GM12873 (cell line): Measurements from ENCODE around the gene NCSTN.
A peak's percentile ranks its signal among the peaks of the same experiment; 100 is the strongest.

Experiments used
- TF ChIP-seq, protein P1 (sequence below): IDR thresholded peaks from 2 replicates; pipeline ENCODE4 v1.5.1; 2012; ENCODE audit warnings: low read depth, mild to moderate bottlenecking, moderate library complexity, low read length, control low read depth; ENCODE audit not compliant: insufficient read depth; ENCODE audit errors: missing control alignments

NCSTN gene

DNA sequence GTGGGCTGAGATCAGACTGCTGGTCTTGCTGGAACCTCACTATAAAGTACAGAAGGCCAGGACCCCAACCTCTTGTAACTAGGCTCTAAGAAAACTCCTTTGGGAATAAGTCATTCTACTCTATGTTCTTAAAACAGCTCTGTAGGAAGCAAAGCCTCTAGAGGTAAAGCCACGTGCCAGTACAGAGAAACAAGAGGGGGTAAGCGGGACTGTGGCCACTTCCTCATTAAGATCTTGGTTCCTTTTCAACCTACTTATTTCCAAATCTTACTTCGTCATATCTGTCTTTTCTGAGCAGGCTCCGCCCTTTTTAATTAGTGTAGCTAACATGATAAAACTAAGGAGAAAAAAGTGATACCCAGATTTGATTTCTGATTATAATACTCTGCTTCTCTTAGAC lies 3.8 kb downstream of the NCSTN start:
- TF ChIP-seq, protein P1, sequence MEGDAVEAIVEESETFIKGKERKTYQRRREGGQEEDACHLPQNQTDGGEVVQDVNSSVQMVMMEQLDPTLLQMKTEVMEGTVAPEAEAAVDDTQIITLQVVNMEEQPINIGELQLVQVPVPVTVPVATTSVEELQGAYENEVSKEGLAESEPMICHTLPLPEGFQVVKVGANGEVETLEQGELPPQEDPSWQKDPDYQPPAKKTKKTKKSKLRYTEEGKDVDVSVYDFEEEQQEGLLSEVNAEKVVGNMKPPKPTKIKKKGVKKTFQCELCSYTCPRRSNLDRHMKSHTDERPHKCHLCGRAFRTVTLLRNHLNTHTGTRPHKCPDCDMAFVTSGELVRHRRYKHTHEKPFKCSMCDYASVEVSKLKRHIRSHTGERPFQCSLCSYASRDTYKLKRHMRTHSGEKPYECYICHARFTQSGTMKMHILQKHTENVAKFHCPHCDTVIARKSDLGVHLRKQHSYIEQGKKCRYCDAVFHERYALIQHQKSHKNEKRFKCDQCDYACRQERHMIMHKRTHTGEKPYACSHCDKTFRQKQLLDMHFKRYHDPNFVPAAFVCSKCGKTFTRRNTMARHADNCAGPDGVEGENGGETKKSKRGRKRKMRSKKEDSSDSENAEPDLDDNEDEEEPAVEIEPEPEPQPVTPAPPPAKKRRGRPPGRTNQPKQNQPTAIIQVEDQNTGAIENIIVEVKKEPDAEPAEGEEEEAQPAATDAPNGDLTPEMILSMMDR, result no peak

DNA sequence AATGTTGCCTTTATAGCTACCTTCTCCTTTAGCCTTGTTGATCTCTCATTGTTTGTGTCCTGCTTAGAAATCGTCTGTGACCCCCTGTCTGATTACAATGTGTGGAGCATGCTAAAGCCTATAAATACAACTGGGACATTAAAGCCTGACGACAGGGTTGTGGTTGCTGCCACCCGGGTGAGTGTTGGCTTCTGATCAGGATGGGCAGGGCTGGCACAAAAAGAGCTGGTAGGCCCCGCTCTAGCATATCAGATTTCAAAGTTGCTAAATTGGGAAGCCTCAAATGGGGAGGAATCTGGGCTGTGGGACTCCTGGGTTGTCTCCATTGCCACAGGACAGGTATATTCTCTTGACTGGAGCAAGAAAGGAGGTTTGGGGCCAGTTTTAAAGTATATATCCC lies 8.4 kb downstream of the NCSTN start:
- TF ChIP-seq, protein P1, result no peak

DNA sequence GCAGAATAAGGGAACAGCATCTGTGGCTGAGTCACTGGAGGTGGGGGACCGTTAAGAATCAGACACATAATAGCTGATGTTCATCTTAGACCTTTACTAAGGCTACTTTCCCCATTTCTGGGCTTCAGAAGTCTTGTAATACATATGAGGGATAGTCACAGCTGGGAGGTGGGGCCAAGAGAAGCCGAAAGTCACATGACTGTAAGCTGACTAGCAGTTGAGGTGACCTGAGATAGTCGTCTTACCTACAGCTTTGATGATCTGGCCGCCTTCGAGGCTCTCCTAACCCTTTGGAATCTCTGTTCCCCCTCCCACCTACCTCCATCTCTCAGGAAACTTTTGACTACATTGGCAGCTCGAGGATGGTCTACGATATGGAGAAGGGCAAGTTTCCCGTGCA lies 9.4 kb downstream of the NCSTN start:
- TF ChIP-seq, protein P1, result no peak

DNA sequence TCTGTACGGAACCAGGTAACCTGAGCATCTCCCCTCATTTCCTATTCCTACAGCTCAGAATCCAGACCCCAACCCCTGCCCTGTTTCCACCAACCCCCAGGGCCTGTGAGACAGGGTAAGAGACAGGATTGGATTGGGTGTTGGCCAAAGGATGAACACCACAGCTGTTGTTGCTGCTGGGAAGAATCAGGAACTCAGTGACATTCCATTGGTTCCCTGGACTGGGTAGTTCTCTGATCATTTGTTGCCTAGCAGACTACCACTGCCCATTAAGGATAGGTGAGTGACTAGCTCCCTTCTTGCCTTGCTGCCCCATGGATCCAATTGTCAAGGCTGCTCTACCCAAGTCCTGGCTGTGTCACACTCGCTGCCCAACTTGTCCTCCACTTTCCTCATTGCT lies 10.0 kb downstream of the NCSTN start:
- TF ChIP-seq, protein P1, result no peak

DNA sequence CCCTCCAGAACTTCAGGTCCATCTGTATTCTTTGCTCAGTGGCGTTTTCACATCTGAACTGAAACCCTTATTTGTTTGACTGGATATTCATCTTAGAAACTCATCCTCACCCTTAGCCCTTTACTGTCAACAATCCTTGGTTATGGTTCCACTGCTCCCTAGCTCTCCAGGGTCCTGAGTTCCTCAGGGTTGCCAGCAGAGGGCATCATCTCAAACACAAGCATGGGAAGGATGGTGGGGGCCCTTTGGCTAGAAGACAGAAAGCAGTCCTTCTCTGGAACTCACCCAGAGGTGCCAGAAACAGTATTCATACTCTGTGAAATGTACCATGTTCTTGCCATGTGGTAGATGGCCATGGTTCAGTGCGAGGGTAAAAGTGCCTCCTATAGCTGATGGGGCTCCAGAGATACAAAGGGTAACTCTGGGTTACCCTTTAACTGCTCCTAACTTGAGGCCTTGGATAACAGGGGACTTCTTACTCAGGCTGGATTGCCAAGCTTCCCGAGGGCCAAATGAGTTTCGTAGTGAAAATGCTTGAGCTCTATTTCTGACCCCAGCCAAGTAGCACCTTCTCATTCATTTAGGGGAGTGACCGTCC lies 11.3 kb downstream of the NCSTN start:
- TF ChIP-seq, protein P1, result peak; percentile 64

DNA sequence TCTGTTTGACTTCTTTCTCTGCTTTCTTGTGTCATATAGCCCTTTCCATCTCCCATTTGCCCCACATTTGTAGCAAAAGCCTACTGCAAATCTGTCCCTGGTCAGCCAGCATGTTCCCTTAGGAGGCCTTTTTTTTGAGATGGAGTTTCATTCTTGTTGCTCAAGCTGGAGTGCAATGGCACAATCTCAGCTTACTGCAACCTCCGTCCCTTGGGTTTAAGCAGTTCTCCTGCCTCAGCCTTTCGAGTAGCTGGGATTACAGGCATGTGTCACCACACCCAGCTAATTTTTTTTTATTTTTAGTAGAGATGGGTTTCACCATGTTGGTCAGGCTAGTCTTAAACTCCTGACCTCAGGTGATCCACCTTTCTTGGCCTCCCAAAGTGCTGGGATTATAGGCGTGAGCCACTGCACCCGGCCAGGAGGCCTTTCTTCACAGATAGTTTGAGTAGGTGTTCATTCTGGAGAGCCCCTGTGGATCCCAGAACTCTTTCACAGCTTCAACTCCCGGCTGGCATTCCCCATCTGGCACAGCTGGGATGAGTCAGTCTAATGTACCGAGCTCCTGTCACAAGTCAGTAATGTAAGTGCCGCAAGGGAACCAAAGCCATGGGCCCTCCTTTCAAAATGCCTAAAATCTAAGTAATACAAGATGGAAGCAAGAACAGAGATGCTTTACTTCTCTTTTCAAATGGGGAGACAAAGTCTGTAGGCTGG lies 14.3 kb downstream of the NCSTN start:
- TF ChIP-seq, protein P1, result no peak

DNA sequence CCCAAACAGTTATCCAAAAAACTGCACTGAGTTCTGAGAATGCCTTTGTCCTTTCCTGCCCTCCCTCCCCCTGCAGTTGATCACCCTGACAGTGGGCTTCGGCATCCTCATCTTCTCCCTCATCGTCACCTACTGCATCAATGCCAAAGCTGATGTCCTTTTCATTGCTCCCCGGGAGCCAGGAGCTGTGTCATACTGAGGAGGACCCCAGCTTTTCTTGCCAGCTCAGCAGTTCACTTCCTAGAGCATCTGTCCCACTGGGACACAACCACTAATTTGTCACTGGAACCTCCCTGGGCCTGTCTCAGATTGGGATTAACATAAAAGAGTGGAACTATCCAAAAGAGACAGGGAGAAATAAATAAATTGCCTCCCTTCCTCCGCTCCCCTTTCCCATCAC lies 14.9 kb downstream of the NCSTN start:
- TF ChIP-seq, protein P1, result no peak
